Measurements from ENCODE around the gene LTN1.

GRCh38 chr21:28993293-28993629 lies 584 bp upstream of the LTN1 start:
- TF ChIP-seq EZH2 (IDR thresholded peaks at IDR 0.05), result no peak
- TF ChIP-seq CTCF (IDR thresholded peaks at IDR 0.05 in 2 of 3, conservative IDR thresholded peaks at IDR 0.05 in 1 of 3; ENCODE audit: borderline replicate concordance in 1 of 3, insufficient read depth in 1 of 3, low read depth in 2 of 3, low read length in 2 of 3), result no peak
- TF ChIP-seq EZH2phosphoT487 (IDR thresholded peaks at IDR 0.05; ENCODE audit: borderline replicate concordance), result no peak
- no peak for TF ChIP-seq ATF3 (IDR thresholded peaks at IDR 0.05)

Data from HCT116 (cell line).